ENCODE data around the gene SCGB1C2.

- TF ChIP-seq CTCF (conservative IDR thresholded peaks at IDR 0.05) (no peak), EZH2 (IDR thresholded peaks at IDR 0.05; ENCODE audit: low read depth) (no peak)
These were observed 5.8 kb downstream of the SCGB1C2 start for GRCh38 chr17:142876-143784.

Measured in PC-9 (cell line).